Renal cortical epithelial cell (primary cell): Measurements from ENCODE around the gene WDR48. TPM values are rescaled to one million over a fixed set of nuclear protein-coding genes. Genes with fewer than 3 reads are reported as not detected.

Source experiments
- DNase-seq: peaks from one replicate; pipeline ENCODE4 v3.0.0-alpha.2; 2011; ENCODE audit warnings: low read depth
- total RNA-seq: library from RNA; depleted of rRNA; stranded (reverse); fragments of >200 nt; gene quantifications from 2 replicates; pipeline ENCODE4 v1.2.3, GENCODE V29; 2014

The WDR48 gene
- total RNA-seq, 1 donor from 2014 or later = 71.4 TPM

DNA sequence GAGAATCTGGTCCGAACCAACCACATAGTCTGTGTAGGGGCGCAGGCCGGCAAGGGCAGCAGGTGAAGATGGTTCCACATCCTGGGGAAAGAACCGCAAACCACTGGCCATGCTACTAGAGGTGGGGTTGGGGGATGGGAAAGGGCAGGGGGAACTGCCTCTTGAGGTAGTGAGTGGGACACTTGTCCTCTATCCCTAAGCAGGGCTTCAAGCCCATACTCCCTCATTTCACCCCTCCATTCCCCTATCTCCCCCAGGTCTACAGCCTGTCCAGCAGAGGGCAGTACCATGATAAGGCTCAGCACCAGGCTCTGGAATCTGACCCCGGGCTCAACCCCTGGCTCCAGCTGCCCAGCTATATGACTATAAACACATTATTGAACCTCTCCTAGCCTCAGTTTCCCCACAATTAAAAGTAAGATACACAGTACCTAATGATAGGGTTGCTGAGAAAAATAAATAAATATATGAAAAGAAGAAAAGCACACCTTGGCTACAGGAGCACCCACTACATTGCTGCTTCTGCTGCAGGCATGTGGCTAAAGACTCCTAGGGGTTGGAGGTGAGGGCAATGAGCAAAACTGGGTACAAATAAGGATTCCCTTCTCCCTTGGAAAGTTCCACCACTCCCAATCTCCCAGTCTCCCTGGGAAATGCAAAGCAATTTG lies 49.3 kb downstream of the WDR48 start:
- DNase-seq = peak; percentile 28

DNA sequence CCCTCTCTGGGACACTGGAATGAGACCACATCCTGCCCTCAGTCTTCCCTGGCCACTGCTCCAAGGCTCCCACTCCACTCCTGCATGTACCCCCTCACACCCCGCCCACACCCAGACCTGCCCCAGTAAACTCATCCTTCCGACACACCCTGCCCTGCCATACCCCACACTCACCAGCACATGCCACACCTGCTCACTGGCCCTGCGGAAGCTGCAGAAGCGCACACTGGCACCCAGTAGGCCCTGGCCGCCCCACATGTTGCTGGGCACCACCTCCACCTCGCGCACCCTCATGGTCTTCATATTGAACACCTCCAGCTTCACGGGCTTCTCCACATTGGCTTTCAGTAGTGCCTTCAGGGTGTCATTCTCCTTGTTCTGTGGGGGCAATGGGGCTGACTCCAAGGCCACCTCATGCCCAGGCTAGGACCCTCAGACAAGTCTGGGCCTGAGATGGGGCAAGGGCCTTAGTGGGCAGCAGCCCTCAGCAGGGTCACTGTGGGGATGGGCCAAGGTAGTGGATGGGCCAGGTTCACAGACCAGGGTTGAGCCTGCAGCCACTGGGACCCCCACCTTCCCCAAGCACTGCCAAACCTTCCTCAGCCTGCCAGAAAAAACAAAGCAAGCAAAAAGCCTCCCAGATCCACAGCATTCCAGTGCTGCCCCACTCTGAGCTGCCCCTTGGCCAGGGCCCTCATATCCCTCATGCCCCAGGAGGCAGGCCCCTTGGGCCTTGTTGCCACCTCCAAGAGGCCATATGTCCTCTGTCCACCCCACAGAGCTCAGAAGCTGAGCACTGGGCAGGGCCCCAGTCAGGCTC lies 50.9 kb downstream of the WDR48 start:
- DNase-seq = no peak

DNA sequence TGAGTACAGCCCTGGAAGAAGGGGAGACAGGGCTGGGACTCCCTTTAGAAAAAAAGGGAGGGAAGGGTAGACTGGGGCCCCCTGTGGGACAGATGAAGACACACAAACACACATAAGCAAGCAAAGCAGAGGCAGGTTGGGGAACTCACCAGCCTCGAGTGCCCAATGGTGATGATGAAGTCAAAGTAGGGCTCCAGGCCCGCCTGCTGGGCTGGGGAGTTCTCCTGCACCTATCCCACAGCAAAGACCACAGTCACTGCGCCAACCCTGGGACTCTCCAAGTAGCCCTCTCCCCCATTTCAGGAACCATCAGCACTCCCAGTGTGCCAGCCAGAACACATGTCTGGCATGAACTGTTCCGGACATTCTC lies 51.5 kb downstream of the WDR48 start:
- no peak for DNase-seq

DNA sequence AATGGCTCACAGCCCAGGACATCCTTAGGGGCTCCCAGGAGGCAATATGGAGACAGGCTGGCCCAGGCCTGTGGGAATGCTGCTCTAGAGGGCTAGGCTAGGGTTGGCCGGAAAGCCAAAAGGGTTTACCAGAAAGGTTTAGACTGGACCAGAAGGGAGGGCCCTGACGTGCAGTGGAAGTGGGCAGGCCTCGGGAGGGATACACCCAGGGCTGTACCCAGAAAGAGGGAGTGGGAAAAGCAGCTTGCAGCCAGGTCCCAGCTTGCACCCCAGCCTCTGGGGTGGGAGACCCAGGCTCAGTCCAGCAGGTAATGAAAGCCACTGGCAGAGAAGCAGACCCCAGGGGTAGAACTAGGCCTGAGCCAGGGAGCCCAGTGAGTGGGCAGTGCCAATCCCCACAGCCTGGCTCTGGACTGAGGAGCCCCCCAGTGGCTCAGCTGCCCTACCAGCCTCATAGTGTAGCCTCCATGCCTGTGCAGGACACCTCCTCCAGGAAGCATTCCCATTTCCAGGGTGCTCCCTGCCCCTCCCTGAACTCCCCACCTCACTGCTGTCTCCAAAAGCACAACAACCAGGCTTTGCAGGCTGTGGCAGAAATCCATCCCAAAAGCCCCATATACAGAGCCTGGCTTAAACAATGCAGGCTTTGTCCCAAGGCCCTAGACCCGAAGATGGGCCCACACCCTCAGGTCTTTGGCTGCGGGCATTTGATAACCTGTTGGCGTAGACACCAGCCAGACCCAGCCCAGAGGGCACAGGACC lies 52.2 kb downstream of the WDR48 start:
- no peak for DNase-seq

DNA sequence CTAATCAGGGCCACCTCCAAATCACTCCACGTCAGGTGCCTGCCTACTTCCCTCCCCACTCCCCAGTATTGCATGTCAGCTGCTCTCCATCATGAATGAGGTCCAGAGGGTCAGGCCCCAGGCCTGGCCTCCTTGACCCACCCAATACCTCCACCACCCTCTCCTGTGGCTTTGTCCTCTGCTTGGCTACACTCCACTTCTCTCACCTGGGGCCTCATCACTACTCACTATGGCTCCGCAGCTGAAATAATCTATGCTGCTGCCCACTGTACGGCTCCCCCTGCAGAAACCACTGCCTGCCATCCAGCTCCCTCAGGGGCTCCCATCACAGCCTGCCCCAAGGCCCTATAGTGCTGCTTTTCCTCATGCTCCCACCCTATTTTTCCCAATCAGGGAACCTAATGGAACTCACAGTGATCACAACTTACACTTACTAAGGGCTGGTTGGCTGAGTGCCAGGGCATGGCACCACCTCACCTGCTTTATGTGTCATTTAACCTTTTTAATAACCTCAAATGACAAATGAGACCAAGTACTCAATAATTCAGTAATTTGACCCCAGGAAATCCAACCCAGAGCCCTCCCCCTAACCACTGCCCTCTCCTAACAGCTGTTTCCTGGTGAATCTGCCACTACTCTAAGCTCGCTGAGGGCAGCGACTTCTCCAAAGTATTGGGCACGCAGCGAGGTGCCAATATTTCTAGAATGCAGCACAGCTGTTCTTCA lies 53.3 kb downstream of the WDR48 start:
- DNase-seq = no peak

DNA sequence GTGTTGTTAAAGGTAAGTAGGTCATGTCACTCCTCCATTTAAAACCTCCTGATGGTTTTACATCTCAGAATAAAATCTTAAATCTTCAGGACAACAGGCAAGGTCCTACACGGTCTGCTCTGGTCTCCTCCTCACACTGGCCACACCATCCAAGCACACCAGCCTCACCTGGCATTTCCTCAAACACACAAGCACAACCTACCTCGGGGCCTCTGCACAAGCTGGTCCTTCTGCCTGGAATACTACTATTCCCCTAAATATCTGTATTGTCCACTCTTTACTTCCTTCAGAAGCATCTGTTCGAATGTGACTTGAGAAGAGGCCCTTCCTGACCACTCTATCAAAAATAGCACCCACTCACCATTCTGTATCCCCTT lies 53.9 kb downstream of the WDR48 start:
- no peak for DNase-seq

DNA sequence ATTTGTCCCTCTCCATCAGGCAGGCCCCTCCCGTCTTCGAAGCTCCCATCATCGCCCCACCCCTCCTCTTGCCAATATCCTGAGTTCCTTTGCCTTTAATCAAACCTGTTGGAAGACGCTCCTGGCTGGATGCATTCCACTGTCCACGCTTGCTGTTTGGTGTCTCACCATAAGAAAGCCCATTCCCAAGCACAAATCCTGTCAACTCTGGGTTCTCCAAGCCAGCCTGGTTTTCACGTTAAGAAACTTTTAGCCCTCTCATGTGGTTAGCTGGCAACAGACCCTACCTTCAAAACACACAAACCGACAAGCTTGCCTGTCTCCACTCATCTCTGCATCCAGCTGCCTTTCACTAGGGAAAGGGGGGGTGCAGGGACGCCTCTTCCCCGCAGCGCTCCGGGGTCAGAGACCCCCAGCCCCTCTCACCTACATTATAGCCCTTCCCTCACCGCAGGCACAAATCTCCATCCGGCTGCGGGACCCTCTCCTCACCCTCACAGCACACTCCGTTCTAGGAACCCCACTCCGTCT lies 54.5 kb downstream of the WDR48 start:
- peak; percentile 34 for DNase-seq

DNA sequence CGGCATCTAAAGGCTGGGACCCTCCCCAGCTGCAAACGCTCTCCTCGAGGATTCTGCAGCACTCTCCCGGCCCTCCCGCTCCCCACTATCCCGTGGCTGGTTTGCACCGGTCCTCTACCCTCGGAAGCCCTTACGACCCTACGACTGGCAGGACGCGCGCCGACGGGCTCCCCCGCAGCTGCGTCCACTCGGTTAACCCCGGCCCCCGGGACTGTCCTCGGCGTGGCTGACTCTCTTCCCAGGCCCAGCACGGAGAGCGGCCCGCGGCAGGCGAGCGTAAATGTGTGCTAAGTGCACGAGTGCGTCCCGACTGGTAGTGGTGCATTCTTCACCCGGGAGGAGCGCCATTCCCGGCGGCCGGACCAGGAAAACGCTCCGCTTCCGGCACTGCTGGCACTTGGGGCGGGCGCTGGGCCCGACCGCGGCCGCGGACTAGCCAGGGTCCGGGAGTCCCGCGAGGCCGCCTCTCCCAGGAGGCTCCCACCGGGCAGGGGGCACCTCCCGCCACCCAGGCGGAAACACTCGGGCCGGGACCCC lies 55.1 kb downstream of the WDR48 start:
- peak; percentile 21 for DNase-seq

DNA sequence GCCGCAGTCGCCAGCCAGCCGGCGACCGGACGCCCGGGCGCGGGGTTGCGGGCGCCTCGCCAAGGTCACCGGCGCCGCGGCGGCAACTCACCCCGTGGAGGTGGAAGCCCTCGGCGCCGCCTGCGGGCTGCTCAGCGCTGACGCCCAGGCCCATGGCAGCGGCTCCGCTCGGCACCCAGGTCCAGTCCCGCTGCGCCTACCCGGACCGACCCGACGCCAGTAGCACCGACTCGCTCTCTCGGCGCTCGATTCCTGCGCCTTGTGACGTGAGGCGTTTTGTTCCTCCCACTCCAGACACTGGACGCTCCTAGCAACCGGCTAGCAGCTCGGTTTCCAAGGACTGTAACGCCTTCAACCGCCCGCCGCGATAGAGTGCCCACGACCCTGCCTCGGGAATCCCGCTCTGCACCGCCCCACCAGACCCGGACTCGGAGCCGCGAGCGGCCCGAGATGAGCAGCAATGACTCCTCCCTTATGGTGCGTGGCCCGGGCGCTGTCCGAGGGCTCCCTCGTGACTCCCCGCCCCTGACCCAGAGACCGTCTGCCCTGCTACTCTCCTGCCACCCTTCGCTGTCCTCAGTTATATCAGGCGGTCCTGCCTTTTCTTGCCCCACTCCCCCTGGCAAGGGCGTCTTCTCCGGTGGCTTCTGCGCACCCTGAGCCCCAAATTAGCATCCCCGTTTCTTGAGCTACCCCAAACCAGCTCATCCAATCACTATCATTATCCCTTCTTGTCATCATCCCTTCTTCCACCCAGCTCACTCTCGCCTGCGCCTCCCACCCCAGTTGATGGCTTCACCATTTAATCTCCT lies 55.8 kb downstream of the WDR48 start, which contains the start of the genes GORASP1 and TTC21A:
TSS of gene GORASP1 (minus strand) at position 240 of the 812 bp plus-strand sequence. CDS start at position 154, 86 bp downstream.
TSS of gene TTC21A (plus strand) at position 293 of the 812 bp plus-strand sequence. CDS start at position 451, 158 bp downstream.
- DNase-seq = peak; percentile 76

DNA sequence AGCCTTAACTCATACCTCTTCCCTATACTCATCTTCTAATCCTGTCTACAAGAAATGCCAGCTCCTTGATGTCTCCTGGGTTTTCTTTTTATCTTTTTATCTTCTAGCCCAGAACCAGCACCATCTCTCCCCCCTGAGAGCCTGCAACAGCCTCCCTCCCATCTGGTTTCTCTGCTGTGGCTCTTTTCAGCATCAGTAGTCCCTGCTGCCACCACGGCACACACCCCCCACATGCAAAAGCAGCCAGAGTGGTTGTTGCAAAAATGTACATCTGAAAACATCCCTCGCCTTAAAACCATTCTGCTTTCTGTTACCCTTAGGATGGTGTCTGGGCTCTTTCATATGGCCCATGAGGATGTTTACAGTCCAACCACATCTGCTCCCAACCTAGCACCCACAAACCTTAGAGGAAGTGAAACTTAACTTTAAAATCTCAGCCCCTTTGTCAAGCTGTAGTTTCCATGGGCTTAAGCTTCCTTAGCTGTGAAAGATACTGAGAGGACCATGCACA lies 56.4 kb downstream of the WDR48 start:
- no peak for DNase-seq

DNA sequence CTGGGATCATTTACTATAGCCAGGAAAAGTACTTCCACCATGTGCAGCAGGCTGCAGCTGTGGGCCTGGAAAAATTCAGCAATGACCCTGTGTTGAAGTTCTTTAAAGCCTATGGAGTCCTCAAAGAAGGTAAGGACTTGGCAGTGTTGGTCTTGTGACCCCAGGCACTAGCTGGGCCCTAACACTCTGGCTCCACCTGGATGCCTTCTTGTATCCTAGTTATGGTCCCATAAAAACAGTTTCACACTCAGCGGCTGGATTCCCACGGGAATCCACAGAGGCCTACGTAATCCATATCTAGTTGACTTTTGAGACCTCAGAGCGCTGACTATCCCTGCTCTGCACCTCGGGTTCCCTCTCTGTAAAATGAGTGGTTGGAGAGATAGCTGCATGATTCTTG lies 57.3 kb downstream of the WDR48 start:
- no peak for DNase-seq

DNA sequence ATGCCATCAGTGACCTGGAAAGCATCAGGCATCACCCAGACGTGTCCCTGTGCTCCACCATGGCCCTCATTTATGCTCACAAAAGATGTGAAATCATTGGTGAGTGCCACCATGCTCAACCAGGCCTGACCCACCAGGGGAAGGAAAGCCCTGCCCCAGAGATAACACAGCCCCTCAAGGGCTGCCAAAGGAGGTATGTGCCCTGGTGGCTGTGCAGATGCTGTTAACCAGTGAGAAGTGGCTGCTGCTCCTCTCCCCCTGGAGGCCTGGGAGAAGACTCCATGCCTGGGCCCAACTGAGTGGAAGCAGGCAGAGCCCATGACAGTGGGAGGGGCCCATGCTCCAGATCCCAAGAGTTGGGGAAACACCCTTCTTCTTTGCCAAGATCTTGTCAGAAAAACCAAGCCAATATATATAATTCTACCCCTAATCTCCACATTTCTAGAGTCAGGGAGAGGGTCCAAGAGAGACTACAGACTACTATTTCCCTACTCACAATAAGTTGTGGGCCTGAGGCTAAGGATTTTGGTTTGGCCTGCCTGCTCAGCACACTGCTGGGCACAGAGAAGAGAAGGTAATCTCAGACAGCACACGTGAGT lies 58.3 kb downstream of the WDR48 start:
- no peak for DNase-seq

DNA sequence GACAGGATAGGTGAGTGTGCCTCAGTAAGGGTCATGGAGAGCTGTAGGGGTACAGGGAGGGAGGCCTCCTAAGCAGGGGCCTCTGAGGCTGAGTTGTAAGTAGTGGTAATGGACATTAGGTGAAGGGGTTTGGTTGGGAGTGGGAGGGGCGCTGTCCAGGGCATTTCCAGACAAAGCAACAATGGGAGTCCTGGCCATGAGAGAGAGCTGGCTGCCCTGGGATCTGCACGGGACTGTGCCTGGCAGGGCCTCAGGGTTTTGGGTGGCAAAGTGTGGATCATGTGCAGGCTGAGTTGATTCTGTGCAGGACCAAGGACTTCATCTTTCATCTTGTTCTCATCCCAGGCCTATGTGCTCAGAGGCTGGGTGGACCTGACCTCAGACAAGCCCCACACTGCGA lies 60.3 kb downstream of the WDR48 start:
- no peak for DNase-seq

DNA sequence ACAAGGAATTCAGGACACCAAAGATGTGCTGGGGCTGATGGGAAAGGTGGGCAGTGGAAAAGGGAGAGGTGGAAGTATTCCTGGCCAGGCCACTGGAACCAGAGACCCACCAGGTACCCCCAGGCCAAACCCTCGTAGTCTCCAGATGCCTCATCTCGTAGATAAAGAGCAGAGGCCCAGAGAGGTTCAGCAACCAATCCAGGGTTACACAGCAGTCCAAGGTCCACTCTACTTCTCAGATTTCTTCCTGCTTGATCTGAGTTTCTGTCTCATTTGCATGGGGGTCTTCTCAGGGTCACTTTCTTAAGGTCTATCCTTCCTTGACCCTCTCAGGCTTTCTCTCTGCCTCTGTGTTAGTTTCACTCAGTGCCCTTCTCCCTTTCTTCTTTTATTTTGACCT lies 60.7 kb downstream of the WDR48 start:
- no peak for DNase-seq

DNA sequence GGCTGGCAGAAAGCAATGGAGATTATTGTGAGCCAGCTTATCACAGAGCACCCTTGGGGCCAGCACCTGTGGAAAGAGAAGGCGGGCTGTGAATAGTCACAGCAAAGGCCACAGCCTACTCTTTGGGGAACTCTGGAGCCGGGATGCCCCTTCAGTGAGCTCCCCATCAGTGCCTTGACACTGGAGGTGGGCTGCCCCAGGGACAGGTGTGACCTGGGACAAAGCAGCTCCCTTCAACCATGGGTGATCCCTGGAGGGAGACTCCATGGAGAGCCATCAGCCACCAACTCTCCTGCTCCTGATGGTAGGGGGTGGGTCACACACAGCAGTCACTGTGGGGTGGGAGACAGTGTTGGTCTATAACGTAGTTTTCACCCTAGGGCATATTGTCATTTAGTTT lies 61.5 kb downstream of the WDR48 start:
- no peak for DNase-seq

DNA sequence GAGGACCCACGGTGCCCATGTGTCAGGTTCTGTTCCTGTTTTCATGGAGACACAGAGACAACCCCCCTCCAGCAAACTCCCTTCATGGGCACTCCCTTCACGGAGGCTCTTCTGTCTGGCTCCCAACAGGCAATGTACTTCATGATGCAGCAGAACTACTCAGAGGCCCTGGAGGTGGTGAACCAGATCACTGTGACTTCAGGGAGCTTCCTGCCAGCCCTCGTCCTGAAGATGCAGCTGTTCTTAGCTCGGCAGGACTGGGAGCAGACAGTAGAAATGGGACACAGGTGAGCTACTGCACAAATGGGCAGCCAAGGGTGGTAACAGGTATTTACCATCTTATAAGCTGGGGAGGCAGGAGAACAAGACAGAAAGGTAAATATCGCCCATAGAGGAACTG lies 62.6 kb downstream of the WDR48 start:
- DNase-seq = no peak

DNA sequence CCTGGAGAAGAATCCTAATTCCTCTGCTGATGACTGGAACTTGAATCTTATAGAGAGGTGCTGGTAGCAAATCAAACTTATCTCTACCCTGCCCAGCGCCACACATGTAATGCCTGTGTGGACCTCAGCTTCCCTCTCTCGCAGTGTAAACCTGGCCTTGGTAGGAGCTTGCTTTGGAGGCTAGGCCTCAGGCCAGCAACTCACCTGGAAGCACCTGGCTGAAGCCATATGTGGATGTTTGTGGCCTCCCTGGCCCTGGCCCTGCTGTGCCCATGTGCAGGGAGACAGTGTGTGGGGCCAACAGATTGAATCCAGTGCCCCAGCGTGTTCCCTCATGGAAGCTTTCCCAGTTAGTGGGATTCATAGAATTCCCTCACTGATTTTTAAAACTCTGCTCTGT lies 64.1 kb downstream of the WDR48 start:
- no peak for DNase-seq

DNA sequence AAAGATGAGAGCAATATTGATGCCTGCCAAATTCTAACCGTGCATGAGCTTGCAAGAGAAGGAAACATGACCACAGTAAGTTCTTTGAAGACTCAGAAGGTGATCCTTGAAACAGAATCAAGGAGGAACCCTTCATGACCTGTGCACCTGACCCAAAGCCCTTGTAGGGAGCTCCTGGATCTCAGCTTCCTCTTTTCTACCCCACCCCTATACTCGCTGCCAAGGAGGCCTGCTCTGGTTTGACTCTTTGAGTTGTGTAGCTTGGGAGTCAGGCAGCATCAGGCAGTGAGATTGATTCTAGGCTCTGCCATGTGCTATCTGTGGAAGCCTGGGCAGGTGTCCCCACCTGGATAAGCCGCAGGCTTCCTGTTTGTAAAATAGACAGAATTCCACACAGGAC lies 66.3 kb downstream of the WDR48 start:
- no peak for DNase-seq

DNA sequence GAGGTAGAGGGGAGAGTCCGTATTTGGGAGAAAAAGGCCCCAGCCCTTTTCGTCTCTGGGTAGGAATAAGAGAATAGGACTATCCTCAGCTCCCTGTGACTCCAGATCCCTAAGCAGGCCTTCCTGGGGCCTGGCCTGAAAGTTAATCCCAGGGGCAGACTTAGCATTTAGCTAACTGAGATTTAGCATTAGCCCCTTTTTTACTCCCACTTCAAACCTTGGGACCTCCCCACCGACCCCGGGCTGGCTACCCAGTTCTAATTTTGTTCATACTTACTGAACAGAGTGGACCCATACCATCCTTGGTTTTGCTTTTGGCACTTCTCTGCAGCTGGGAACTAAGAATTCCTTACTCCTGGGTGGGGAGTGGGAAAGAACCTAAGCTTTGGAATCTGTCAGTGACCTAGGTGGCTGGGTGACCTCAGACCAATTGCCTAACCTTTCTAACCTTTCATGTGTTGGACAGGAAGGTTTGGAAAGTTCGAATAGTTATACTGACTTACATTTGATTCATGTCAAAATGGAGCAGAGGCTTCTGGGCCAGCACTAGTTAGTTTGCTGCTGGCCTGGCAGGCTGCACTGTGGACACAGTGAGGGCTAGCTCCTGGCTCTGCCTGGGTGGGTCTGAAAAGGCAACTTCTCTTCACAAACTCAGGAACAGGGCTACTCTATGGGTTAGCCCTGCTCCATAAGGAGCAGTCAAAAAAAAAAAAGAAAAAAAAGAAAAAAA lies 67.3 kb downstream of the WDR48 start:
- no peak for DNase-seq
